ENCODE results near the gene NTN4.
"Not testable (repeated sequence)": the region's sequence is repeated elsewhere in the genome, so short reads cannot be mapped to it uniquely, and the experiment has no call there.

NTN4 gene

GRCh38 chr12:95629392-95629791 lies 161.2 kb downstream of the NTN4 start:
- in situ Hi-C loops (cut with HindIII; ENCODE audit: low sequenced_read_pairs) = no loop called here

GRCh38 chr12:95626854-95627253 lies 163.7 kb downstream of the NTN4 start:
- in situ Hi-C loops (cut with HindIII; ENCODE audit: low sequenced_read_pairs) = no loop called here

GRCh38 chr12:95625012-95625411 lies 165.6 kb downstream of the NTN4 start:
- in situ Hi-C loops (cut with HindIII; ENCODE audit: low sequenced_read_pairs) = no loop called here

GRCh38 chr12:95624589-95624988 lies 166.0 kb downstream of the NTN4 start:
- in situ Hi-C loops (cut with HindIII; ENCODE audit: low sequenced_read_pairs) = no loop called here

GRCh38 chr12:95623554-95624170 lies 166.9 kb downstream of the NTN4 start:
- in situ Hi-C loops (cut with HindIII; ENCODE audit: low sequenced_read_pairs) = no loop called here

- in situ Hi-C loops (cut with HindIII; ENCODE audit: low sequenced_read_pairs) = no loop called here
Observed at GRCh38 chr12:95622879-95623278, 167.7 kb downstream of the NTN4 start.

- in situ Hi-C loops (cut with HindIII; ENCODE audit: low sequenced_read_pairs) = no loop called here
Observed at GRCh38 chr12:95621725-95622124, 168.8 kb downstream of the NTN4 start.

GRCh38 chr12:95620171-95620570 lies 170.4 kb downstream of the NTN4 start:
- in situ Hi-C loops (cut with HindIII; ENCODE audit: low sequenced_read_pairs) = no loop called here

GRCh38 chr12:95616470-95616869 lies 174.1 kb downstream of the NTN4 start:
- in situ Hi-C loops (cut with HindIII; ENCODE audit: low sequenced_read_pairs) = not testable (repeated sequence)

- in situ Hi-C loops (cut with HindIII; ENCODE audit: low sequenced_read_pairs) = no loop called here
Observed at GRCh38 chr12:95615749-95616148, 174.8 kb downstream of the NTN4 start.

GRCh38 chr12:95614390-95614982 lies 176.1 kb downstream of the NTN4 start:
- in situ Hi-C loops (cut with HindIII; ENCODE audit: low sequenced_read_pairs) = no loop called here

- in situ Hi-C loops (cut with HindIII; ENCODE audit: low sequenced_read_pairs) = no loop called here
Observed at GRCh38 chr12:95613021-95613420, 177.5 kb downstream of the NTN4 start.

- in situ Hi-C loops (cut with HindIII; ENCODE audit: low sequenced_read_pairs) = no loop called here
Observed at GRCh38 chr12:95611676-95612309, 178.8 kb downstream of the NTN4 start.

- in situ Hi-C loops (cut with HindIII; ENCODE audit: low sequenced_read_pairs) = no loop called here
Observed at GRCh38 chr12:95608252-95609033, 182.1 kb downstream of the NTN4 start.

Measured in endothelial cell of hepatic sinusoid (primary cell).